Activated CD4-positive, alpha-beta T cell treated with anti-CD3 and anti-CD28 coated beads, Interleukin-2, amount 10 ng/mL, durations not matched to agents 7 days and 5 days (primary cell): ENCODE measurements around the gene TMEM174. TPM values are rescaled to one million over a fixed set of nuclear protein-coding genes. Genes with fewer than 3 reads are reported as not detected.
"Not testable (repeated sequence)": the region's sequence is repeated elsewhere in the genome, so short reads cannot be mapped to it uniquely, and the experiment has no call there.

Experiments used
- CTCF ChIA-PET: fragments of 350-600 bp; sonication (Branson Sonifier 250); formaldehyde crosslinking; loops from one replicate; lab custom pipeline; 2021; ENCODE audit warnings: antibody characterized with exemption; lab: Charles Lee
- POLR2A ChIA-PET: fragments of 350-600 bp; sonication (Branson Sonifier 250); formaldehyde crosslinking; loops from one replicate; lab custom pipeline; 2021; ENCODE audit warnings: antibody characterized with exemption; lab: Charles Lee
- DNase-seq: peaks from one replicate; pipeline ENCODE4 v3.0.0-alpha.2; 2020
- H3K27ac Mint-ChIP-seq: one replicate; pipeline ENCODE4 v1.8.0; 2021; ENCODE audit warnings: mild to moderate bottlenecking, moderate library complexity, mixed read lengths
- H3K27me3 Mint-ChIP-seq: one replicate; pipeline ENCODE4 v1.8.0; 2021; ENCODE audit warnings: mixed read lengths
- H3K36me3 Mint-ChIP-seq: one replicate; pipeline ENCODE4 v1.8.0; 2021; ENCODE audit warnings: low read depth, mixed read lengths
- H3K4me1 Mint-ChIP-seq: one replicate; pipeline ENCODE4 v1.8.0; 2021; ENCODE audit warnings: mixed read lengths
- H3K4me3 Mint-ChIP-seq: one replicate; pipeline ENCODE4 v1.8.0; 2021; ENCODE audit warnings: mild to moderate bottlenecking, moderate library complexity, mixed read lengths
- H3K9me3 Mint-ChIP-seq: one replicate; pipeline ENCODE4 v1.8.0; 2021; ENCODE audit warnings: mixed read lengths
- total RNA-seq, 2 experiments: library from RNA; stranded (reverse); gene quantifications; one replicate each; pipeline ENCODE4 v1.2.3, GENCODE V29; 2021

The TMEM174 gene
- total RNA-seq, 2 experiments from 2014 or later = not detected

DNA sequence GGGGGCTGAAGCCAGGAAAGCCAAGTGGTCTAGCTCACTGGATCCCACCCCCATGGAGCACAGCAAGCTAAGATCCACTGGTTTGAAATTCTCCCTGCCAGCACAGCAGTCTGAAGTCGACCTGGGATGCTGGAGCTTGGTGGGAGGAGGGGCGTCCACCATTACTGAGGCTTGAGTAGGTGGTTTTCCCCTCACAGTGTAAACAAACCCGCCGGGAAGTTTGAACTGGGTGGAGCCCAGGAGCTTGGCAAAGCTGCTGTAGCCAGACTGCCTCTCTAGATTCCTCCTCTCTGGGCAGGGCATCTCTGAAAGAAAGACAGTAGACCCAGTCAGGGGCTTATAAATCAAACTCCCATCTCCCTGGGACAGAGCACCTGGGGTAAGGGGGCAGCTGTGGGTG lies 34.2 kb downstream of the TMEM174 start:
- DNase-seq, H3K36me3 Mint-ChIP-seq, H3K27ac Mint-ChIP-seq, H3K4me3 Mint-ChIP-seq, POLR2A ChIA-PET, H3K4me1 Mint-ChIP-seq: not testable (repeated sequence)
- peaks cover 13% of the 10 kb centered on the region for H3K9me3 Mint-ChIP-seq
- H3K27me3 Mint-ChIP-seq = peaks cover 62% of the 10 kb centered on the region
- CTCF ChIA-PET = interaction anchor here (0.7 kb wide), 2 partner anchors 38 to 596 kb away, joined by 3 read pairs; no protein-coding TSS in a partner anchor

DNA sequence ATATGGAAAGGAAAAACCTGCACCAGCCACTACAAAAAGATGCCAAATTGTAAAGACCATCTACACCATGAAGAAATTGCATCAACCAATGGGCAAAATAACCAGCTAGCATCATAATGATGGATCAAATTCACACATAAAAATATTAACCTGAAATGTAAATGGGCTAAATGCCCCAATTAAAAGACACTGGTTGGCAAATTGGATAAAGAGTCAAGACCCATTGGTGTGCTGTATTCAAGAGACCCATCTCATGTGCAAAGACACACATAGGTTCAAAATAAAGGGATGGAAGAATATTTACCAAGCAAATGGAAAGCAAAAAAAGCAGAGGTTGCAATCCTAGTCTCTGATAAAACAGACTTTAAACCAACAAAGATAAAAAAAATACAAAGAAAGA lies 36.1 kb downstream of the TMEM174 start:
- H3K36me3 Mint-ChIP-seq, H3K27ac Mint-ChIP-seq, DNase-seq, H3K4me1 Mint-ChIP-seq, H3K4me3 Mint-ChIP-seq, POLR2A ChIA-PET, CTCF ChIA-PET: not testable (repeated sequence)
- H3K9me3 Mint-ChIP-seq = peaks cover 13% of the 10 kb centered on the region
- H3K27me3 Mint-ChIP-seq = peaks cover 72% of the 10 kb centered on the region

DNA sequence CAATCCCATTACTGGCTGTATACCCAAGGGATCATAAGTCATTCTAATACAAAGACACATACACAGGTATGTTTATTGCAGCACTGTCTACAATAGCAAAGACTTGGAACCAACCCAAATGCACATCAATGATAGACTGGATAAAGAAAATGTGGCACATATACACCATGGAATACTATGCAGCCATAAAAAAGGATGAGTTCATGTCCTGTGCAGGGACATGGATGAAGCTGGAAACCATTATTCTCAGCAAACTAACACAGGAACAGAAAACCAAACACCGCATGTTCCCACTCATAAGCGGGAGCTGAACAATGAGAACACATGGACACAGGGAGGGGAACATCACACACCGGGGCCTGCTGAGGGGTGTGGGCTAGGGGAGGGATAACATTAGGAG lies 39.7 kb downstream of the TMEM174 start:
- POLR2A ChIA-PET, CTCF ChIA-PET, H3K36me3 Mint-ChIP-seq, DNase-seq, H3K4me3 Mint-ChIP-seq, H3K27ac Mint-ChIP-seq, H3K4me1 Mint-ChIP-seq: not testable (repeated sequence)
- Mint-ChIP-seq H3K27me3 (peaks cover 90% of the 10 kb centered on the region), H3K9me3 (peaks cover 13% of the 10 kb centered on the region)

- H3K4me3 Mint-ChIP-seq = no peak overlapping the region
- H3K27ac Mint-ChIP-seq = no peak overlapping the region
- DNase-seq = no peak
- peaks cover 4% of the 10 kb centered on the region for H3K4me1 Mint-ChIP-seq
- no peaks in the 10 kb centered on the region for H3K36me3 Mint-ChIP-seq
- peaks cover 10% of the 10 kb centered on the region for H3K9me3 Mint-ChIP-seq
- ChIA-PET POLR2A (no interaction called here), CTCF (no interaction called here)
- H3K27me3 Mint-ChIP-seq = peaks cover 90% of the 10 kb centered on the region
These were observed 40.6 kb downstream of the TMEM174 start for GRCh38 chr5:73213566-73213998.

GRCh38 chr5:73214306-73214705 lies 41.3 kb downstream of the TMEM174 start:
- Mint-ChIP-seq H3K4me1 (peaks cover 7% of the 10 kb centered on the region), H3K27ac (no peak overlapping the region), H3K27me3 (peaks cover 91% of the 10 kb centered on the region), H3K4me3 (no peak overlapping the region), H3K9me3 (peaks cover 8% of the 10 kb centered on the region), H3K36me3 (no peaks in the 10 kb centered on the region)
- POLR2A ChIA-PET = no interaction called here
- no peak for DNase-seq
- CTCF ChIA-PET = no interaction called here

GRCh38 chr5:73214996-73215395 lies 42.0 kb downstream of the TMEM174 start:
- no peak for DNase-seq
- ChIA-PET CTCF (interaction anchor here (0.7 to 2.6 kb wide), 6 partner anchors 11 to 243 kb away, joined by 3 to 12 read pairs (median 4); no protein-coding TSS in a partner anchor), POLR2A (interaction anchor here (0.6 kb wide), 1 partner anchor 196 kb away, joined by 4 read pairs; no protein-coding TSS in a partner anchor)
- peaks cover 10% of the 10 kb centered on the region for H3K4me1 Mint-ChIP-seq
- H3K36me3 Mint-ChIP-seq = no peaks in the 10 kb centered on the region
- peaks cover 2% of the 10 kb centered on the region for H3K9me3 Mint-ChIP-seq
- peaks cover 92% of the 10 kb centered on the region for H3K27me3 Mint-ChIP-seq
- H3K4me3 Mint-ChIP-seq = no peak overlapping the region
- no peak overlapping the region for H3K27ac Mint-ChIP-seq

GRCh38 chr5:73215531-73215890 lies 42.5 kb downstream of the TMEM174 start:
- no peak overlapping the region for H3K27ac Mint-ChIP-seq
- H3K27me3 Mint-ChIP-seq = peaks cover 91% of the 10 kb centered on the region
- peaks cover 10% of the 10 kb centered on the region for H3K4me1 Mint-ChIP-seq
- no peaks in the 10 kb centered on the region for H3K36me3 Mint-ChIP-seq
- no peak overlapping the region for H3K4me3 Mint-ChIP-seq
- no peaks in the 10 kb centered on the region for H3K9me3 Mint-ChIP-seq
- DNase-seq = no peak
- ChIA-PET POLR2A (no interaction called here), CTCF (interaction anchor here (0.7 to 2.6 kb wide), 8 partner anchors 10 to 242 kb away, joined by 3 to 12 read pairs (median 3); no protein-coding TSS in a partner anchor)

- H3K27me3 Mint-ChIP-seq = peaks cover 89% of the 10 kb centered on the region
- ChIA-PET POLR2A (no interaction called here), CTCF (interaction anchor here (0.7 to 2.6 kb wide), 9 partner anchors 10 to 242 kb away, joined by 3 to 12 read pairs (median 3); no protein-coding TSS in a partner anchor)
- no peak overlapping the region for H3K4me3 Mint-ChIP-seq
- H3K27ac Mint-ChIP-seq = no peak overlapping the region
- DNase-seq = peak; percentile 59
- H3K9me3 Mint-ChIP-seq = no peaks in the 10 kb centered on the region
- peaks cover 10% of the 10 kb centered on the region for H3K4me1 Mint-ChIP-seq
- H3K36me3 Mint-ChIP-seq = no peaks in the 10 kb centered on the region
These were observed 43.1 kb downstream of the TMEM174 start for GRCh38 chr5:73215891-73216610.

GRCh38 chr5:73218552-73219171 lies 45.7 kb downstream of the TMEM174 start:
- no peak overlapping the region for H3K27ac Mint-ChIP-seq
- peaks cover 83% of the 10 kb centered on the region for H3K27me3 Mint-ChIP-seq
- H3K9me3 Mint-ChIP-seq = no peaks in the 10 kb centered on the region
- no peak for DNase-seq
- POLR2A ChIA-PET = no interaction called here
- H3K4me1 Mint-ChIP-seq = peaks cover 10% of the 10 kb centered on the region
- no peak overlapping the region for H3K4me3 Mint-ChIP-seq
- CTCF ChIA-PET = interaction anchor here (1.0 kb wide), 1 partner anchor 233 kb away, joined by 3 read pairs; no protein-coding TSS in a partner anchor
- no peaks in the 10 kb centered on the region for H3K36me3 Mint-ChIP-seq

GRCh38 chr5:73219336-73219735 lies 46.3 kb downstream of the TMEM174 start:
- H3K9me3 Mint-ChIP-seq, POLR2A ChIA-PET, DNase-seq, H3K36me3 Mint-ChIP-seq, H3K4me1 Mint-ChIP-seq, H3K27ac Mint-ChIP-seq, H3K4me3 Mint-ChIP-seq: not testable (repeated sequence)
- peaks cover 80% of the 10 kb centered on the region for H3K27me3 Mint-ChIP-seq
- CTCF ChIA-PET = interaction anchor here (0.5 kb wide), 1 partner anchor 605 kb away, joined by 3 read pairs; no protein-coding TSS in a partner anchor

GRCh38 chr5:73221161-73221560 lies 48.2 kb downstream of the TMEM174 start:
- CTCF ChIA-PET = no interaction called here
- POLR2A ChIA-PET = no interaction called here
- DNase-seq = no peak
- peaks cover 75% of the 10 kb centered on the region for H3K27me3 Mint-ChIP-seq
- no peaks in the 10 kb centered on the region for H3K9me3 Mint-ChIP-seq
- H3K27ac Mint-ChIP-seq = no peak overlapping the region
- H3K4me3 Mint-ChIP-seq = no peak overlapping the region
- peaks cover 5% of the 10 kb centered on the region for H3K4me1 Mint-ChIP-seq
- no peaks in the 10 kb centered on the region for H3K36me3 Mint-ChIP-seq

DNA sequence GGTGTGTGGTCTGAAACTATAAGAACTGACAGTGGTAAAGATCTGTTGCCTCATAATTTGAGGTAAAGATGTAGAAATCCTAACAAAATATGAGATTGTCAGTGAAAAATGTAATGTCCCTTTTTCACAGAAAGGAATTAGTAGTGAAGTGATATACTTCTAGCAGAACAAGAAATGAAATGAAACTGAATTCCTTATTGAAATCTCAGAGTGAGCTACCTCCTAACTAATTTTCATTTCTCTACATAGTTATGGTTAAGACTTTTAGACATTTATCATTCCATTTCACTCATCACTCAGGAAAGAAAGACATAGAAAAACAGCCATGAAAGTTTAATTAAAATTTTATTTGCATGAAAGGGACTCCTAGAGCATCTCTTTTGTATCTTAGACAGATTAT lies 48.7 kb downstream of the TMEM174 start:
- H3K27ac Mint-ChIP-seq = no peak overlapping the region

GRCh38 chr5:73222173-73222572 lies 49.2 kb downstream of the TMEM174 start:
- no peak overlapping the region for H3K27ac Mint-ChIP-seq
- H3K27me3 Mint-ChIP-seq = peaks cover 77% of the 10 kb centered on the region
- ChIA-PET CTCF (no interaction called here), POLR2A (no interaction called here)
- peaks cover 5% of the 10 kb centered on the region for H3K4me1 Mint-ChIP-seq
- DNase-seq = no peak
- H3K36me3 Mint-ChIP-seq = no peaks in the 10 kb centered on the region
- H3K4me3 Mint-ChIP-seq = no peak overlapping the region
- no peaks in the 10 kb centered on the region for H3K9me3 Mint-ChIP-seq

More for the DNA sequence above, 48.7 kb downstream of the TMEM174 start:
- POLR2A ChIA-PET = no interaction called here
- DNase-seq = no peak
- CTCF ChIA-PET = no interaction called here
- Mint-ChIP-seq H3K36me3 (no peaks in the 10 kb centered on the region), H3K4me1 (peaks cover 5% of the 10 kb centered on the region), H3K9me3 (no peaks in the 10 kb centered on the region), H3K4me3 (no peak overlapping the region), H3K27me3 (peaks cover 77% of the 10 kb centered on the region)
